GM18502 (cell line): ENCODE results near the gene PAX1.

Experiments
- ATAC-seq: cut with Tn5 transposase; IDR thresholded peaks from one replicate; pipeline ENCODE4 v1.9.1; 2021; ENCODE audit warnings: mild to moderate bottlenecking; ENCODE audit not compliant: unreplicated experiment, poor library complexity

The PAX1 gene

DNA sequence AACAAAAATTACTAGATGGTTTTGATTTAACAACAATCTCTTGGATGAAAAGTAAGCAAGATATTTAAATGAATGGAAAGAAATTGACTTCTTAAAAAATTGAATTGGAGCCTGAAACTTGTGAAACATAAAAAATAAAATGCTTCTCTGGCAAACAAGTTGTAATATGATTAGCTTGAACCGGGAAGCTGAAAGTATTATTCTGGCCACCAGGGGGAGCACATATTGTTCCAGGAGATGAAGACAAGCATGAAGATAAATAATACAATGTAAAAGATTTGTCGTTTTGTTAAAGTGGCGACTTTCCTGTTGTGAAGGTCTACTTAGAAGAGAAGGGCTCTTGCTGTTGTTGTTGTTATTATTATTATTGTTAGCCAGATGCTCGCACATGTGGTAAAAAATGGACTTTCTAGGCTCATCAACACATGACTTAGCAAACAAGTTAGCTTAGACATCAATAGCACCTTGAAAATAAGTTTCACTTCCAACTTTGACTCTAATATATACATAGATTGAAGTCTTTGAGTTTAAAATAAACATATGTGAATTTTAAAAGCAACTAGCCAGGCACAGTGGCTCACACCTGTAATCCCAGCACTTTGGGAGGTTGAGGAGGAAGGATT is 14.2 kb downstream of the PAX1 start:
- ATAC-seq = peak; percentile 58

DNA sequence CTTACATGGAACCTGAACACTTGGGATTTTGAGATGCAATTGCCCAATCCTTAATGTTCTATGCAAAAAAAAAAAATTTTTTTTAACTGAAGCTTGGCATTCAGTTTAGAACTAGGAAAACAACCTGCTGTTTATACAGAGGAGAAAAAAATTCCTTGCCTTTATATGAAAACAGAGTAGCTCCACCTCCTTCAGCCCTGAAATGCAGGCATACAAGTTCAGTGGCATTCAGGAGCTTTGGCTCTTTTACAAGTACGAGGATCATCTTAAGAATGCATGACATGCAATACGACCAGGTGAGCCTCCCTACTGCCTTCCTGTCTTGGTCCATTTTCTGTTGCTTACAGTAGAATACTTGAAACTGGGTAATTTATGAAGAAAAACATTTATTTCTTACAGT is 20.4 kb downstream of the PAX1 start:
- no peak for ATAC-seq

DNA sequence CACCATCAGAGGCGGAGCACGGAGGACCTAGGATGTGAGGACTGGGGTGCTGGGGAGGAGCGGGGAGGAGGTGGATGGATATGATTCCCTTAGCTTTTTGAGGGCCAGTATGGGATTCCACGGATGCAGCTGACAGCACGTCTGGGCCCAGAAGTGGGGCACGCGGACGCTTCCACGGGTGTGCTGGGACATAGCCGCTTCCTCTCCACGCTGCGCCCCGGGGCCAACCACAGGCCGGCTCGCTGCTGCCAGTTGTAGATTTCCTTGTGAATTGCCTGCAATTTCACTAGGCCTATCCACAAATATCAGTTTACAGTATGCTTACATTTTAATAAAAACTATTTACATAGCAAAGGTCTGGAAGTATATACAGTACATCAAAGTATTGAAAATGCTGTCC is 23.9 kb downstream of the PAX1 start:
- ATAC-seq = no peak

DNA sequence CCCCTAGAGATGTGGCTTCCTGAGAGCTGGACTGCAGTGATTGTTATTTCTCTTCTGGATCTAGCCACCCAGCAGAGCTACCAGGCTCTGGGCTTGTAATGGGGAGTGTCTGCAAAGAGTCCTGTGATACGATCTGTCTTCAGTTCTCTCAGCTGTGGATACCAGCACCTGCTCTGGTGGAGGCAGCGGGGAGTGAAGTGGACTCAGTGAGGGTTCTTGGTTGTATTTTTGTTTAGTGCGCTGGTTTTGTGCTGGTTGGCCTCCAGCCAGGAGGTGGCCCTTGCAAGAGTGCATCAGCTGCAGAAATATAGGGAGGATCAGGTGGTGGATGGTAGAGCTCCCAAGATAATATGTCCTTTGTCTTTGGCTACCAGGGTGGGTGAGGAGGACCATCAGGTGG is 33.7 kb downstream of the PAX1 start:
- no peak for ATAC-seq

DNA sequence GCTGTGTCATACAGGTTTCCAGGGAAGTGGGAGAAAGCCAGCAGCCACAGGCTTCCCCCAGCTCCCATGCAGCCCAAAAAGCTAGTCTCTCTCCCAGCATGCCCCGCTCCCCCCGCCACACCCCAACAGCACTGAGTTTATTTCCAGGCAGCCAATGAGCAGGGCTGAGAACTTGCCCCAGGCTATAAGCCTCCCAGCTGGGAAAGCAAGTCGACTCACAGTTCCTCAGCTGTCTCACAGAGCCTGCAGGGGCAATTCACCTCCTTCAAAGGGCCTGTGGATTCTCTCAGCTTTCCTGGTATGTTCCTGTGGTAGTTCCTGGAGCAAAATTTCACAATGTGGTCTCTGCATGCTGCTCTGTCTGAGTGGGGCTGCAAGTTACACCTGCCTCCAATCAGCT is 34.2 kb downstream of the PAX1 start:
- no peak for ATAC-seq

DNA sequence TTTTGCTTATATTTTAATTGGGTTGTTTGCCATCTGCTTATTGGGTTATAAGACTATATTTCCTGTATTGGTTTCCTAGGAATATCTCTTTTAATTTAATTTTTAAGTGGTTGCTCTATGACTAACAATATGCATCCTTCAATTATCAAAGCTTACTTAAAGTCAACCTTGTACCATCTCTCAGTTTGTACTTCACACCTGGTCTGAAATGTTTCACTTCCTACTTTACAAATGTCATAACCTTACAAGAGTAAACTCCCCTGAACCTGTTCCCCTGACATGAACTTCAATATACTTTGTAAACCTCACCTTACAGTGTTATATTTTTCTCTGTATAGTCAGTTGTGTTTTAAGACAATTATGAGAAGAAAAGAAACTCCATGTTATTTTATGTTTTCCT is 35.8 kb downstream of the PAX1 start:
- no peak for ATAC-seq

DNA sequence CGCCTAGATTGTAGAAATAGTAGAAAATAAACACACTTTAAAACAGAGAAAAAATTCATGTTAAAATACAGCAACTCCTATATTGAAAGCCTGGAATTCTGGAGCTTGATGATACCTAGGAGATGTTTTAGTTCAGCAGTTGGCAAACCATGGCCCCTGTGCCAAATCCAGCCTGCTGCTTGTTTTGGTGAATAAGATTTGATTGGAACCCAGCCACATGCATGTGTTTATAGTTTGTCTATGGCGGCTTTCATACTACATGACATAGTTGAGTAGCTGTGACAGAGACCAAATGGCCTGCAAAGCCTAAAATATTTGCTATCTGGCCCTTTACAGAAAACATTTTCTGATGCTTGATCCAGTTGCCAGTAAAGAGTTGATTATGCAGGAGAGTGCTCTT is 57.2 kb downstream of the PAX1 start:
- no peak for ATAC-seq

DNA sequence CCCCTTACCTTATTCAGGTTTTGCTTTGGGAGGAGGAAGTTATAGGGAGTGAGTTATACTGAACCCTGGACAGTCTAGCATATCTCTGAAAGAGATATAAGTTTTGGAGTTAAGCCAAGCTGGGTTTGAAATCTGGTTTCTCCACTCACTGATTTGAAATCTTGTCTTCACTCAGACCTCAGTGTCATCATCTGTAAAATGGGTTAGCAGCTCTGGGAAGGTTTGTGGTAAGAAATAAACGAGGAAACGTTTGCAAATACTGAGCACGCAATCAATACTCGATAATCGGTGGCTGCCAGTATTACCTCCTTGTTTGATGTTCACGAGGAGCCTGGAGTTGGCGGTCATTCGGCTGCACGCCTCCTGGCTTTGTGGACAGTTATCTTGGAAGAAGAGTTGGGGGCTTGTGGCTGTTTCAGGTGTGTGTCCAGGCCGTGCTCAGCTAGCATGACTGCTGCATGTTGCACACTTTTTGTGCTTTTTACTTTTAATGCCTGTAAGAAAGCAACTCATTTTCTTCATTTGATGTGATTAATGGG is 61.8 kb downstream of the PAX1 start:
- no peak for ATAC-seq

DNA sequence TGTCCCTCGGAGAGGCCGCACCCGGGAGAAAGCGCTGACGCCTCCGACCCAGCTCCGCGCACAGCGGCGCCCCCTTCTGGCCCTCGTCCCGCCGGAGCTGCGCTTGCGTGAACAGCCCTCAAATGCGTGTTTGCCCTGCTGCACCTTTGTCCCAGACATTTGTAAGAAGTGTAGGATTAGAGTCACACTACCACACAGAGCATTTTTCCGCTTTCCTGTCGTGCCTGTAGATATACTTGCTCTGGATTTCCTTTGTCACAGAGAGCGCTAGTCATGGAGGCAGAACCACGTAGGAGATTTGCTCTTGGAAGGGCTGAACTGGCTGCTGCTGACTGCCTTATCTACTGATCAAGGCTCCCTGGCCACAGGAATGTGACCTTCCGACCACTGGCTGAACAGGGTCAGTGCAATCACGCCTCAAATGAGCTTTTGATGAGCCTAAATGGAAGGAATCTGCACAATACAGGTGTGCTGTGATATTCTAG is 62.3 kb downstream of the PAX1 start:
- no peak for ATAC-seq
